Stimulated activated CD4-positive, alpha-beta T cell treated with anti-CD3 and anti-CD28 coated beads, Interleukin-12 subunit alpha, Interleukin-12 subunit beta, amount 100 ng/mL, for 24 hours (primary cell): ENCODE data around the gene OLFML3.

Source experiments
- DNase-seq, 2 experiments: peaks; one replicate each; pipeline ENCODE4 v3.0.0-alpha.2; 2020; ENCODE audit warnings: low read depth in 2 of 2

OLFML3 gene

DNA sequence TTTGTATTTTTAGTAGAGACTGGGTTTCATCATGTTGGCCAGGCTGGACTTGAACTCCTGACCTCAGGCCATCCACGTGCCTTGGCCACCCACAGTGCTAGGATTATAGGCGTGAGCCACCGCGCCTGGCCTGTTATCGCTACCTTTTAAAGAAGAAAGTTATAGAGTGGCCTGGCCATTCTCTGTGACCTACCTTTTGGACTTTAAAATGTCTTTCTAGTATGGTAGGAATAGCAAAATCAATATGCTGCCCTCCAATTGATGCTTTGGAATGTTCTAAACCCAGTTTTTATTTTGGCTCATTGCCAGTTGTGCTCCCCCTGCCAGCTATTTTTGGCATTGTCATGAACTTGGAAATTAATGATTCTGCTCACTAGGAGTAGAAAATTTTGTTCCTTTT is 30.3 kb upstream of the OLFML3 start:
- DNase-seq = no peak

DNA sequence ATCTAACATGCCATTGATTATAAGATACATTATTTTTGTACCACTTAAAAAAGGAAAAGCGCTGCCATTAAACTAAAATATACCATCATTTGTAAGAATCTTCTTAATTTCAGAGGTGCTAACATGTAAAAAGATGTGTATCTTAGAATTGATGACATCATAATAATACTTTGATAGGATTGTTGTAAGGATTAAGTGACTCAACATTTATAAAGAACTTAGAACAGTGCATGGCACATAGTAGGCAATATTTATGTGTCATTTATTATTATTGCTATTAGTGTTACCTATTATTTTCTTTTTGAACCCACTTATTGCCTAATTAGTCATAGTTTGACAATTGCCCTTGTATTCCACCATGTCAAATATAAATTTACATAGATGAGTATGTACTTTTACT is 28.4 kb upstream of the OLFML3 start:
- DNase-seq = no peak

DNA sequence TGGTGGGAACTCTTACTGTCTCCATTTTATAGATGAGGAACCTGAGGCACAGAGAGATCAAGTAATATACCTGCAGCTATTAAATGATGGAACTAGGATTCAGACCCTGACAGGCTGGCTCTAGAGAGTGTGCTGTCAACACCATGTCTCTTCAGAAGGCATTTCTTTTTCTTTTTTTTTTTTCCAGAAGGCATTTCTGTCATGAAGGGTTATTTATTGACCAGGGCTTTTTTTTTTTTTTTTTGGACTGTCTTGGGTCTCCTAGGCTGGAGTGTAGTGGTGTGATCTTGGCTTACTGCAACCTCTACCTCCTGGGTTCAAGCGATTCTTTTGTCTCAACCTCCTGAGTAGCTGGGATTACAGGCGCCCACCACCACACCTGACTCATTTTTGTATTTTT is 27.6 kb upstream of the OLFML3 start:
- no peak for DNase-seq

DNA sequence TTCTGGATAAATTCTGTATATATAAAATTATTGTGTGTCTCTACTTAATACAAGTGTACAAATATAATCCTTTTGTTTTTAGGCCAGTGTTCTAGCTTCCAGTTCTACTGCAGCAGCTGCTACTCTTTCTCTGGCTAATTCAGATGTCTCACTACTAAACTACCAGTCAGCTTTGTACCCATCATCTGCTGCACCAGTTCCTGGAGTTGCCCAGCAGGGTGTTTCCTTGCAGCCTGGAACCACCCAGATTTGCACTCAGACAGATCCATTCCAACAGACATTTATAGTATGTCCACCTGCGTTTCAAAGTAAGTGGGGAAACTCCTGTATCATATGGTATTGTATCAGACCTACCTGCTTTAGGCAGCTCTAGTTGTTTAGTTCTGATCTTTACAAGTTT is 21.3 kb upstream of the OLFML3 start:
- DNase-seq = no peak

DNA sequence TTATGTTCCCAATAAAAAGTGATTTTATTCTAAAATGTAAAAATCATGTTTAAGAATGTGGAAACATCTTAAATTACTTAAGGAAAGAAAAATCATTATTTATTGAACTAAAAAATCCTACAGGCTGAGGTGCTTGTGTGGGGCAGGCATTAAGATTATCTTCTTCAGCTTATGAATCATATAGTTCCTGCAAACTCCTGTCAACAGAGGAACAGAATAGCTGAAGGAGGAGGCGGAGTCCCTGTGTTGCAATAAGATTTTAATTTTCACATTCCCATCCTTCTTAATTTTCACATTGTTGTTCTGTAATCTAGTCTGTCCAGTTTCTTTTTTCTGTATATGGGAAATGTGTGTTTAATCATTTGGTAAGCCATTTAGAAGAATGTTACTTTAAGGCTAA is 20.6 kb upstream of the OLFML3 start:
- DNase-seq = no peak

DNA sequence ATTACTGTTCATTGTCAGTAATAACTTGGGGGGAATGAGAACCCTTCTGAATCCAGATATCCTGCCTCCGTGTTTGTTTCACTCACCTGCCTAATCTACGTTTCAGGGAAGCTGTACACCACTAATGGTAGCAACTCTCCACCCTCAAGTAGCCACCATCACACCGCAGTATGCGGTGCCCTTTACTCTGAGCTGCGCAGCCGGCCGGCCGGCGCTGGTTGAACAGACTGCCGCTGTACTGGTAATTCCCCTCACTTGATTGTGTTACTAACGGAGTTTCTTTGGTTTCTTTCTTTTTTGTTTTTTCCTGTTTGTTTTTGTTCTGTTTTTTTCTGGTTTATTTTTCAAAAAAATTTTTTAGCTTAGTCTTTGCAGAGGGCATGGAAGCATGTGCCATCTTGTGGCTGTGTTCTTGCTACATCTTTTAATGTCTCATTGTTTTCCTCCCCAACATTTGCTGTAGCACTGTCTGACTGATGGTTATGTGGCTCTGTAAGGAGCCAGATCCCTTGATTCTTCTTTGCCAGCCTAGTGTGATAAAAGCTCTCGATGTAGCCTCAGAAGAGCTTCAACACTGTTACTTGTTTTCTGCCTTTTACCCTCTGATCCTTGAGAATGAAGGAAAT is 15.9 kb upstream of the OLFML3 start:
- no peak for DNase-seq

DNA sequence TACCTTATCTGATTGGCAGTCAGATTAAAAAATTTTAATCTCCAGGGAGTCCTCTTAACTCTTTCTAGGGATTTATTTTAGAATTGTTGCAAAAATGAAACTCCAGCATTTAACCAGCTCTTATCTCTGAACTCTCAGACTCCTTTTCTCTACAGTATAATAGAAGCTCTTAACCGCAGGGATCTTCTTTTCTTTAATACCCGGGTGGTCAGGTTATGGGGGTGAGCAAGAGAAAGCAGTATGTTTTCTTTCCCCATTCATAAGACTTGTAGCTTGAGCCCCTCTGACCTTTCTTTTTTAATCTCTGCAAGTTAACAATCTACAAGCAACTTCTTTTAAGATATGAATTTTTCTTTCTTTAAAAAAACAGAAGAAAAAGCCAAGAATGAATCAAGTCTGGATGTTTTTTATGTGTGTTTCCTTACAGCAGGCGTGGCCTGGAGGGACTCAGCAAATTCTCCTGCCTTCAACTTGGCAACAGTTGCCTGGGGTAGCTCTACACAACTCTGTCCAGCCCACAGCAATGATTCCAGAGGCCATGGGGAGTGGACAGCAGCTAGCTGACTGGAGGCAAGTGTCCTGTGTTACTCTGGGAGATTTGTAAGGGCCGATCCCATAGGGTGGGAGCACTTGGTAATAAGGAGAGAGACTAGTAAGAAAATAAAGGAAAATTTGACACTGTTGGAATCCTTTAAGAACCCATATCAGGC is 13.4 kb upstream of the OLFML3 start:
- no peak for DNase-seq

DNA sequence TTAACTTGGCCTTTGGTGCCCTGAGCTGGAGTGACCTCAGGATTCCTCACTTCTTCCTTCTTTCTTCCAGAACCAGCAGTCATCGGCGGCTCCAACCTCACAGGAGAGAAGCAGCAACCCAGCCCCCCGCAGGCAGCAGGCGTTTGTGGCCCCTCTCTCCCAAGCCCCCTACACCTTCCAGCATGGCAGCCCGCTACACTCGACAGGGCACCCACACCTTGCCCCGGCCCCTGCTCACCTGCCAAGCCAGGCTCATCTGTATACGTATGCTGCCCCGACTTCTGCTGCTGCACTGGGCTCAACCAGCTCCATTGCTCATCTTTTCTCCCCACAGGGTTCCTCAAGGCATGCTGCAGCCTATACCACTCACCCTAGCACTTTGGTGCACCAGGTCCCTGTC is 6.3 kb upstream of the OLFML3 start:
- no peak for DNase-seq

DNA sequence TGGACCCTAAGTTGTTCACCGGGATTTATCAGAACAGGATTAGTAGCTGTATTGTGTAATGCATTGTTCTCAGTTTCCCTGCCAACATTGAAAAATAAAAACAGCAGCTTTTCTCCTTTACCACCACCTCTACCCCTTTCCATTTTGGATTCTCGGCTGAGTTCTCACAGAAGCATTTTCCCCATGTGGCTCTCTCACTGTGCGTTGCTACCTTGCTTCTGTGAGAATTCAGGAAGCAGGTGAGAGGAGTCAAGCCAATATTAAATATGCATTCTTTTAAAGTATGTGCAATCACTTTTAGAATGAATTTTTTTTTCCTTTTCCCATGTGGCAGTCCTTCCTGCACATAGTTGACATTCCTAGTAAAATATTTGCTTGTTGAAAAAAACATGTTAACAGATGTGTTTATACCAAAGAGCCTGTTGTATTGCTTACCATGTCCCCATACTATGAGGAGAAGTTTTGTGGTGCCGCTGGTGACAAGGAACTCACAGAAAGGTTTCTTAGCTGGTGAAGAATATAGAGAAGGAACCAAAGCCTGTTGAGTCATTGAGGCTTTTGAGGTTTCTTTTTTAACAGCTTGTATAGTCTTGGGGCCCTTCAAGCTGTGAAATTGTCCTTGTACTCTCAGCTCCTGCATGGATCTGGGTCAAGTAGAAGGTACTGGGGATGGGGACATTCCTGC is 3.9 kb upstream of the OLFML3 start:
- DNase-seq = no peak

DNA sequence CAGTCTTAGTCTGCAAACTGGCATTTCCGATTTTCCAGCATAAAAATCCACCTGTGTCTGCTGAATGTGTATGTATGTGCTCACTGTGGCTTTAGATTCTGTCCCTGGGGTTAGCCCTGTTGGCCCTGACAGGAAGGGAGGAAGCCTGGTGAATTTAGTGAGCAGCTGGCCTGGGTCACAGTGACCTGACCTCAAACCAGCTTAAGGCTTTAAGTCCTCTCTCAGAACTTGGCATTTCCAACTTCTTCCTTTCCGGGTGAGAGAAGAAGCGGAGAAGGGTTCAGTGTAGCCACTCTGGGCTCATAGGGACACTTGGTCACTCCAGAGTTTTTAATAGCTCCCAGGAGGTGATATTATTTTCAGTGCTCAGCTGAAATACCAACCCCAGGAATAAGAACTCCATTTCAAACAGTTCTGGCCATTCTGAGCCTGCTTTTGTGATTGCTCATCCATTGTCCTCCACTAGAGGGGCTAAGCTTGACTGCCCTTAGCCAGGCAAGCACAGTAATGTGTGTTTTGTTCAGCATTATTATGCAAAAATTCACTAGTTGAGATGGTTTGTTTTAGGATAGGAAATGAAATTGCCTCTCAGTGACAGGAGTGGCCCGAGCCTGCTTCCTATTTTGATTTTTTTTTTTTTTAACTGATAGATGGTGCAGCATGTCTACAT is 2.5 kb upstream of the OLFML3 start:
- no peak for DNase-seq

DNA sequence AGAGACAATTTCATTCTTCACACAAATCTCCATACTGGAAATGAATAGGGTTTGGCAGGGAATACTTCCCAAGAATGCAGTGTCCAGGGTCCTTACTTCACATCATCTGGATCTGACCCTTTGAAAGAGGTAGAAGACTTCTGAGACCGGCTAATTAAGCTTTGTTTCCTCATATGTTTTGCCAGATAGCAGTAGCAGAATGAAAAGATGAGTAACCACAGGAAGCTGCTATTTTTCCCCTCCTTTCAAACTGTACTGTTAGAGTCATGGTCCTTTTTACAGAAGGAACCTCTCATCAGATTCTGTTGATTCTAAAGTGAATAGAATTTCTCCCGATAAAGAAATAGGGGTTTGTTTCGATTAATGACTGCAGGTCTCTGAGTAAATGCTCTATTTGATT is 1.4 kb upstream of the OLFML3 start:
- no peak for DNase-seq

DNA sequence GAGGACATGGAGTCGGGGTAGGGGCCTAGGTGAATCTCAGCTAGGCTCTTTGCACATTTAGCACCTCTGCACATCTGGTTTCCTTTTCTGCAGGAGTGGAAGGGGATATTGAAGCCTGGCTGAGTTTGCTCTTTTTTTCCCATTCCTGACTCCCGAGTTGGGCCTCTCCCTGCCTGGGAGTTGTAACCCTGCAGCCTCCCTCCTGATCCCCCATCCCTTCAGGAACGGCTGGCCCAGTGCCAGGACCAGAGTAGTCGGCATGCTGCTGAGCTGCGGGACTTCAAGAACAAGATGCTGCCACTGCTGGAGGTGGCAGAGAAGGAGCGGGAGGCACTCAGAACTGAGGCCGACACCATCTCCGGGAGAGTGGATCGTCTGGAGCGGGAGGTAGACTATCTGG is 836 bp downstream of the OLFML3 start:
- DNase-seq = no peak

DNA sequence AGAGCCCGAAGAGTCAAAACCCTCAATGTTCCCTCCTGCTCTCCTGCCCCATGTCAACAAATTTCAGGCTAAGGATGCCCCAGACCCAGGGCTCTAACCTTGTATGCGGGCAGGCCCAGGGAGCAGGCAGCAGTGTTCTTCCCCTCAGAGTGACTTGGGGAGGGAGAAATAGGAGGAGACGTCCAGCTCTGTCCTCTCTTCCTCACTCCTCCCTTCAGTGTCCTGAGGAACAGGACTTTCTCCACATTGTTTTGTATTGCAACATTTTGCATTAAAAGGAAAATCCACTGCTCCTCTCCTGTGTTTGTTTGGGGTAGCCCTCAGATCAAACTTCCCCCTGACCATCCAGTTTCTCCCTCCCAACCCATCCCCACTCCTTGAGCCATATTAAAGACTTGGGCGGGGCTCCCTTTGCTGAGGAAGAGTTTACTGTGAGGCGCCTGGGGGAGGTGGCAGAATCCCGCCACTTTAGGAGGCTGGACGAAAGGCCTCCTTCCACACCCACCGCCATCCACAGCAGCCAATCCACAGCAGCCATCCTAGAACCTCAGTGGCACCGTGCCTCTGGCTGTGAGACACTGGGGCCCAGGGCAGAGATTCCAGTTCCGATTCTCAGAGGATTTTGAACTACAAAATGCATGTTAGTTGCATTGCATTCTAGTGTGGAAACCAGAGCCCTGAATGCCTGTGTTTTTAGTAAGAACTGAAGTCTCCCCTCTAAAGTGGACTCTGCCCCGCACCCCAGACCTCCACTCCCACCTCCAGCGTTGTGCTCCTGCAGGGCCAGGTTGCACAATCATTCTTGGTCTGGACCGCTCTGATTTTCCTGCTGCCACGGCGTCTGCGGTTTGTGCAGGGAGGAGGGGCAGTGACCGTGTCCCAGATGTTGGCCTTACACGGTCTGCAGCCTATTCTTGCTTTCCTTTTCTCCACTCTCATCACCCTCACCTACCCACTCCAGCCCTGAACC is 3.0 kb downstream of the OLFML3 start:
- no peak for DNase-seq

DNA sequence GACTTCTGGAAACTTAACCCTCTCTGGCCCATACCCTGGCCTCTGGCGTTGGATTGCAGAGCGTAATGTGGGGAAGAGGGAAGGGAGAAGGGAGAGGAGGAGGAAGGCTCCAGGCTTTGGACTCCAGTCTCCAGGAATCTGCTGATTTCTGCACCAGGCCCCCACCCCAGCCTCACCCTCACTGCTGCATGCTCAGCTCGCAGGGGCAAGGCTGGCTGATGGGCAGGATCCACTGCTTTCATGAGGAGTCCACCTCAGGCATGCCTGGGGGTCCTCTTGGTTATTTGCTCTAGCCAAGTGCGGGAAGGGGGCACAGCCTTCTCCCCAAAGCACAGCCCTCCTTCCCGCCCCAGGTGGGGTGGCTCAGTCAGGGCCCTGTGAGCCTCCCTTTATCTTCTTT is 3.7 kb downstream of the OLFML3 start:
- DNase-seq = no peak

DNA sequence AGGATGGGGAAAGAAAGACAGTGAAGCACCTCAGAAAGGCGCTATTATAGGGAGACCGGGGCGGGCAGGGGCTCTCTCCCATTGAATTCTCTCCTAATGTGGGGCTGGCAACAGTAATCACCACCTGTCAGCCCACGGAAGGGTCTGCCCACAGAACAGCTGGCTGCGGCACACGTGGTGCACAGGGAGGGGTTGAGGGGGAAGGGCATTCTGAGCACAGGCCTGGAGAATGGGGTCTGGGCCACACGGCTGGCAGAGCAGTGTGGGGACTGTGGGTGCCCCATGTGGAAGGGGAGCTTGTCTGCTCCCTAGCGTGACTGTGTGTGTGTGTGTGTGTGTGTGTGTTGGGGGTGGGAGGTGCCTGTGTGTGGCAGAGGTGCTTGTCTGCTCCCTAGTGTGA is 4.1 kb downstream of the OLFML3 start:
- DNase-seq = no peak

DNA sequence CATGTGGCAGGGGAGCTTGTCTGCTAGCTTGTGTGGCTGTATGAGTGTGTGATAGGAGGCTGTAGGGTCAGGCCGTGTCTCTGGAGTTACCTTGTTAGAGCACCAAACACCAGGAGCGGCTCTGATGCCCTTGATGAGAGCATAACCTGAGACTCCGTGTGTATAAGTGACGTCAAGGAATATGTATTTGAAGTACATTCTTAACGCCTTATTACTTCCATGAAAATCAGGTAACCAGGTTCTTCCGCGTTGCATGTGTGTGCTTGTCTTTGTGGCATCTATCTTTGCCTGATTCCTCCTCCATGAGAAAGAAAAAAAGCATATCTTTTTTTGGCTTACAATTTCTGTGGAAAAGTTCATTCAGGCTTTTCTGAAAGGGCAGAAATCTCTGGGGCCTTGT is 4.6 kb downstream of the OLFML3 start:
- DNase-seq = no peak

DNA sequence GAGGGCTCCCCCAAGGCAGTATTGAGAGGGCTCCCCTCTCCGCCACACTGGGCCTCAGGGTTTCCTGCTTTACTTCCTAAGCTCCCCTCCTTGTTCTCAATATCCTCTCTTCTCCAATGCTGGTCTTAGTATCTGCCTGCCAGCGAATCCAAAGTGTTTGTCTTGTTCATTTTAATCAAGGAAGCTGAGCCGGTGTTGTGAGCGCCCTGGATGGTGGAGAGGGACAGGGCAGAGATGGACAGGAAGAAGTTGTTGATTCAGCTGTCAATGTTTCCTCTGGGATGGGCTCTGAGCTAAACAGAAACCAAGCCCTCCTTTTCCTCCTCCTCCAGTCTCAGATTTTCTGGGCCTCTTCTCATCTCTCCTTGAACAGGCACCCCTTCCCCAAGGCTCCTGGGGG is 5.4 kb downstream of the OLFML3 start:
- DNase-seq = no peak

DNA sequence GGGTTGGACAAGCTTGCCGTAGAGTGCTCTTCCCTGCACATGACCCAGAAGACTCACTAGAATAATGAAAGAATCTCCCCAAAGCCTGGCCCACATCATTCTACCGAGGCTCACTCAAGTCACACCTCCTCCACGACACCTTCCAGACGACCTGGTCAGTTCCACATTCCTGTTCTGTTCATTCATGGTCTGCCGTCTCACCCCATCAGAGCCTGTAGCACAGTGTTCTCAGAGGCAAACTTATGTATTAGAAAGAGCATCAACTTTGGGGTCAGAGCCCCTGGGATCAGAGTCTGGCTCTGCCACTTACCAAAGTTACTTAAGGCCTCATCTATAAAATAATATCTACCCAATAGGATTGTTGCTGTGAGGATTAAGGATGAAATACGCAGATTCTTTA is 7.5 kb downstream of the OLFML3 start:
- DNase-seq = no peak

DNA sequence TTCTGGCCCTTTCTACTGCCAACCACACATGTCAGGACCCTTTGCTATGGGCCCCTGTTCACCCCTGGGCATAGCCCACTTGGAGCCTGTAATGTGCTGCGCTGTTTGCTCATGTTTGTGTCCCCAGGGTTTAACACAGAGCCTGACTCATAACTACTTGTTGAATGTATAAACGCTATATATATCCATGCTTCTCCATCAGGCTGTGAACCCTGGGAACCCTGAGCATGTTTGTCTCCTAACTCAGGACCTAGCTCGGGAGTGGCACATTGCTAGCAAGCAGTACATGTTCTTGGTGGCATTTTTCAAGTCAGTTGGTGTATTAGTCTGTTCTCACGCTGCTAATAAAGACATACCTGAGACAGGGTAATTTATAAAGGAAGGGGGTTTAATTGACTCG is 8.0 kb downstream of the OLFML3 start:
- no peak for DNase-seq

DNA sequence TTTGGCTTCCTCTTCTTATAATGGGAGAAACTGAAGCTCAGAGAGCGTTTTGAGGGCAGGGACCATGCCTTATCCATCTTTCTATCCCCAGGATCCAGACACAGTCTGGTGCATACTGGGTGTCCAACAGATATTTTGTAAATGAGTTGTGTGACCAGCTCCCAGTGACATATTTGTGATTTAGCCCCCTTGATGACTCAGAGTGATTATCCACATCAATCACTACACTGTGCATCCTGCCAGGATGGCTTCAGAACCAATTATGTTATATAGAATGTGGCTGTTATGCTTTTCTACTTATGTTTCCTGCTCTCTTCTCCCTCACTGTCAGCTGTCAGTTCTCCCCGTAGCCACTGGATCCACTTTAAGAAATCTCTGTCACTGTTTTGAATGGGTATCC is 11.3 kb downstream of the OLFML3 start:
- DNase-seq = no peak

DNA sequence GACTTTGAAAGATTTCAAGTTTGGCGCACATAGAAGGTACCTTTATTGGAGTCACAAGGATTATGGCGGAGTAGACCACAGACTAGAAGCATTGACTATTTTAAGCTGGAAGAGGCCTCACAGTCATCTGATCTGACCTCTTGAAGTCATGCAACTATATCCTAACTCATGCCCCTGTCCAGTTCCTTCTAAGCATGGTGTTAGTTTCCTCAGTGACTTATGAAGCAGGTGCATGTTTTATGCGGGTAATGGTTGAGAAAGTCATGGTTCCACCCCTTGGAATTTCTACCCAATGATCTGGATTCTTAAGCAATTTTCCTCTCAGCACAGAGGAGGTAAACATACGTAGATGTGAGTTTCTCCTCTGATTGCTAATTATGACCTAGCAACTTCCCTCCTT is 11.7 kb downstream of the OLFML3 start:
- DNase-seq = no peak
